ENCODE data around the gene SLC13A2. TPM values are rescaled to one million over a fixed set of nuclear protein-coding genes. Genes with fewer than 3 reads are reported as not detected.

The SLC13A2 gene
- total RNA-seq, 2 donors from 2014 or later = not detected

DNA sequence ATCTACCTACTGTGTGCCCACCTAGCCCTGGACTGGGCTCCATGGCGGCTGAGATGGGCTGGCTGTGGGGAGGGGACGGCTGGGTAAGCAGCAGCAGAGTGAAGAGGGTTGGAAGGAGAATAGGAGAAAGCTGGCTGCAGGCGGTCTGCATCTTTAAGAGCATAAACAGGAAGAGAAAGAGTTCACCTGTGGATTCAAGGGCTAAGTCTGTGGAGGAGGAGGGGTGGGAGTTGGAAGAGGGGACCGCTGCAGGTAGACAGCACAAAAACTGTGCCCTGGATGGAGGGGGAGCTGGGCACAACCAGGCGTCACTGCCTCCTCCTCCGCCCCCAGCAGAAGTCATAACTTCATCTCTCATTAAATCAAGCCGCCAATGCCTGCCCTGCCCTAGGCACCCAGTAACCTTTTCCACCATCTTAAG lies 677 bp downstream of the SLC13A2 start:
- Histone ChIP-seq H3K36me3 (no peaks in the 10 kb centered on the region), H3K27me3 (no peaks in the 10 kb centered on the region), H3K4me3 (no peak overlapping the region), H3K4me1 (no peaks in the 10 kb centered on the region), H3K9me3 (no peaks in the 10 kb centered on the region), H3K27ac (no peak overlapping the region)
- DNase-seq (ENCODE audit: low spot score) = no peak
- TF ChIP-seq, protein P1, sequence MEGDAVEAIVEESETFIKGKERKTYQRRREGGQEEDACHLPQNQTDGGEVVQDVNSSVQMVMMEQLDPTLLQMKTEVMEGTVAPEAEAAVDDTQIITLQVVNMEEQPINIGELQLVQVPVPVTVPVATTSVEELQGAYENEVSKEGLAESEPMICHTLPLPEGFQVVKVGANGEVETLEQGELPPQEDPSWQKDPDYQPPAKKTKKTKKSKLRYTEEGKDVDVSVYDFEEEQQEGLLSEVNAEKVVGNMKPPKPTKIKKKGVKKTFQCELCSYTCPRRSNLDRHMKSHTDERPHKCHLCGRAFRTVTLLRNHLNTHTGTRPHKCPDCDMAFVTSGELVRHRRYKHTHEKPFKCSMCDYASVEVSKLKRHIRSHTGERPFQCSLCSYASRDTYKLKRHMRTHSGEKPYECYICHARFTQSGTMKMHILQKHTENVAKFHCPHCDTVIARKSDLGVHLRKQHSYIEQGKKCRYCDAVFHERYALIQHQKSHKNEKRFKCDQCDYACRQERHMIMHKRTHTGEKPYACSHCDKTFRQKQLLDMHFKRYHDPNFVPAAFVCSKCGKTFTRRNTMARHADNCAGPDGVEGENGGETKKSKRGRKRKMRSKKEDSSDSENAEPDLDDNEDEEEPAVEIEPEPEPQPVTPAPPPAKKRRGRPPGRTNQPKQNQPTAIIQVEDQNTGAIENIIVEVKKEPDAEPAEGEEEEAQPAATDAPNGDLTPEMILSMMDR (IDR thresholded peaks at IDR 0.05) = no peak

DNA sequence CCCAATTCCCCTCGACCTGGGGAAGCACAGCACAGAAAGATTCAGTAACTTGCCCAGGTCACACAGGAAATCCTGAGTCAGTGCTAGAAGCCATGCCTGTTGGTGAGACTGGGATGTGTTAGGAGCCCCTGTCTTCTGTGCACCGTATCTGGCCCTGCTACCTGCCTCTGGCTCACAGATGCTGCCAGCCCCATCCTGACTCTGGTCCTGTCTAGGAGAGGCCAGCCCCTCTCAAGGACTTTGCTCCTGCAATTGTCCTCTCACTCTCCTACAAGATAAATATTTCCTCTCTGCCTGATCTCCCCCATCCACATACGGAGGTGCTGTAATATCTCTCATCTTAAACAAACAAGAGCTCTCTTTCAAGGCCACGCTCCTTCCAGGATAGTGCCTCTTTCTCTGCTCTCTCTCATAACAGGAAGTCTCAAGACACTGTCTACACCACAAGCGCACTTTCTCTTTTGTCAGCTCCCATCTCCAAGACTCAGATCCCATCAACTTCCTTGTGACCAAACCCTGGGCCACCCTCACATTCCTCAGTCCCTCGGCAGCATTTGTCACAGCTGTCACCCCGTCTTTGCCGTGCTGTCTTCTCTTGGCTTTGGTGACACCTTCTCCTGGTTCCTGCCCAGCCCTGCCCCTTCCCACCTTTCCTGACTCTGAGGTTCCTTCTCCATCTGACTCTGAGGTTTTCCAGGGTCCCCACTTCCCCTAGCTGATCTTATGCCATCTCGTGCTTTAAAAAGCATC lies 1.9 kb downstream of the SLC13A2 start:
- Histone ChIP-seq H3K4me1 (no peaks in the 10 kb centered on the region), H3K9me3 (no peaks in the 10 kb centered on the region), H3K36me3 (no peaks in the 10 kb centered on the region), H3K4me3 (no peak overlapping the region), H3K27me3 (no peaks in the 10 kb centered on the region), H3K27ac (no peak overlapping the region)
- TF ChIP-seq, protein P1 (IDR thresholded peaks at IDR 0.05) = no peak
- DNase-seq (ENCODE audit: low spot score) = no peak

DNA sequence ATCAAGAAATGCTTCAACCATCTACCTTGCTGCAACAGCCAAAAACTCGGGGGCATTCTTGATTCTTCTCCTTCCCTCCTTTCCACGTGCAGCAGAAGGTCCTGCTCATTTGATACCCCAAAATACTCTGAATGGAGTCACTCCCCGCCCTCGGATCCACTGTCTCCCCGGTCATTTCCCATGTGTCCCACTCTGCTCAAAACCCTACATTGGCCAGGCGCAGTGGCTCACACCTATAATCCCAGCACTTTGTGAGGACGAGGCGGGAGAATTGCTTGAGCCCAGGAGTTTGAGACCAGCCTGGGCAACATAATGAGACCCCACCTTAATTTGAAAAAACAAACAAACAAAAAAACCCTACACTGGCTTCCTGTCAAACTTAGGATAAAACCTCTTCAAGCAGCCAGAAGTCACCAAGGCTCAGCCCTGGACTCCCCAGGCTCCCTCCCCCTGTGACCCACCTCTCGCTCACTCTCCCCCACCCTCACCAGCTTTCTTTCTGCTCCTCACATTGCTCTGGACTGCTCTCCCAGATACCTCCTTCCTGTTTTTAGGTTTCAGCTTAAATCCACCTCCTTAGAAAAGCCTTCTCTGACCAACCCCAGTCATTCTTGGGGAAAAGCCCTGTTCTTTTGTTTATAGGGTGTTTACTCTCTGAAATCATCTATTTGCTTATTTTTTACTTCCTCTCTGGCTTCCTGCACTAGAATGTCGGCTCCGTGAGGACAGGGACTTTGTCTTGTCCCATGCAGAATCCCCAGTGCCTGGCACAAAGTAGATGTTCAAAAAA lies 2.8 kb downstream of the SLC13A2 start:
- Histone ChIP-seq H3K9me3 (no peaks in the 10 kb centered on the region), H3K4me3 (no peak overlapping the region), H3K27ac (no peak overlapping the region), H3K4me1 (no peaks in the 10 kb centered on the region), H3K27me3 (no peaks in the 10 kb centered on the region), H3K36me3 (no peaks in the 10 kb centered on the region)
- no peak for DNase-seq (ENCODE audit: low spot score)
- TF ChIP-seq, protein P1 (IDR thresholded peaks at IDR 0.05) = no peak

DNA sequence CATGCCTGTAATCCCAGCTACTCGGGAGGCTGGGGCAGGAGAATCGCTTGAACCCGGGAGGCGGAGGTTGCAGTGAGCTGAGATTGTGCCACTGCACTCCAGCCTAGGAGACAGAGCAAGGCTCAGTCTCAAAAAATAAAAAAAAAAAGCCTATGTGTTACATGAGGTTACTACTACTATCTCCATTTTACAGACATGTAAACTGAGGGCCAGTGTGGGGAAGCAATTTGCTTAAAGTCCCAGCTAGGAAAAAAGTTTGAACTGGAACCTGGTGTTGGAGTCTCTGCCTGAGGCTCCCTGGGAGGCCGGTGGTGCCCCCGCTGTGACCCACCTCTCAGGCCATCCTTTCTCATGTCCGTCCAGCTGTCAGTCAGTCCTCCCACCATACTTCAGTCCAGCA lies 4.5 kb downstream of the SLC13A2 start:
- H3K36me3 ChIP-seq = no peaks in the 10 kb centered on the region
- H3K4me3 ChIP-seq = no peak overlapping the region
- no peaks in the 10 kb centered on the region for H3K4me1 ChIP-seq
- no peaks in the 10 kb centered on the region for H3K27me3 ChIP-seq
- no peaks in the 10 kb centered on the region for H3K9me3 ChIP-seq
- TF ChIP-seq, protein P1 (IDR thresholded peaks at IDR 0.05) = no peak
- no peak for DNase-seq (ENCODE audit: low spot score)
- no peak overlapping the region for H3K27ac ChIP-seq

DNA sequence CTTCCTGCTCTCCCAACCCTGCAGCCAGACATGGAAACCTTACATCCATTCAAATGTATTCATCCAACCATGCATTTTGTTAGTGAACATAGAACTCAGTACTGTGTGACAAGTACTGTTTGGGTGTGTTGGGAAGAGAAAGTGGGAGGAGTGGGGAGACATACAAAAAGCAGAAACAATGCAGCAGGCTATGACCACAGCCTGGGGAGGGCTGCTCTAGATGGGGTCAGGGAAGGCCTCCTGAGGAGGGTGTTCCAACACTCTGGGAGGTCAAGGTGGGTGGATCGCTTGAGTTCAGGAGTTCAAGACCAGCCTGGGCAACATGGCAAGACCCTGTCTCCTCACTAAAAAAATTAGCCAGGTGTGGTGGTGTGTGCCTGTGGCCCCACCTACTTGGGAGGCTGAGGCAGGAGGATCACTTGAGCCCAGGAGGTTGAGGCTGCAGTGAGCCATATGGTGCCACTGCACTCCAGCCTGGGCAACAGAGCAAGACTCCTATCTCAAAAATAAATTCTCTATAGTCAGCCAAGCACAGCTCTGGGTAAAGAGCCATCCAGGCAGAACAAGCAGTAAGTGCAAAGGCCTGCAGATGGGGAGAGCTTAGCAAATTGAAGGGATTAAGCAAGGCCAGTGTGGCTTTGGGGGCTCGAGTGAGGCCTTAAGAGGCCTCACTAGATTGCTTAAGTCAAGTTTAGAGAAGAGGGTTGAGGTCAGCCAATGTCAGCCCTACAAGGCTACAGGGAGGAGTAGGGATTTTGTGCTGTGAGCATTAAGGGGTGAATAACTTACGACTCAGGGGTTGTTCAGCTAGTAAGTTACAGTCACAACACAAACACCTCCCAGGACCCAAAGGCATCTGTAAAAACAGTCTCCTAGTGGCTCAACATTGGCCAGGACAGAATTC lies 5.5 kb downstream of the SLC13A2 start:
- no peak for DNase-seq (ENCODE audit: low spot score)
- TF ChIP-seq, protein P1 (IDR thresholded peaks at IDR 0.05) = no peak
- Histone ChIP-seq H3K27ac (no peak overlapping the region), H3K4me3 (no peak overlapping the region), H3K4me1 (no peaks in the 10 kb centered on the region), H3K36me3 (no peaks in the 10 kb centered on the region), H3K9me3 (no peaks in the 10 kb centered on the region), H3K27me3 (no peaks in the 10 kb centered on the region)
